SK-N-SH treated with all-trans-retinoic acid at 6 μM for 48 hours (cell line): ENCODE data around the gene ST6GALNAC5.

Experiments used
- ARNTL ChIP-seq: fragments of 450-650 bp; formaldehyde crosslinking; IDR thresholded peaks from 2 replicates; pipeline ENCODE4 v1.5.0; 2020; ENCODE audit warnings: low read depth, mild to moderate bottlenecking, moderate library complexity, borderline replicate concordance
- PATZ1 ChIP-seq: fragments of 250-450 bp; sonication (Bioruptor Pico); IDR thresholded peaks from 2 replicates; pipeline ENCODE4 v1.8.0; 2020; ENCODE audit warnings: mild to moderate bottlenecking, moderate library complexity, borderline replicate concordance
- TCF4 ChIP-seq: fragments of 250-450 bp; sonication (Bioruptor Pico); IDR thresholded peaks from 2 replicates; pipeline ENCODE4 v1.8.0; 2021; ENCODE audit warnings: mild to moderate bottlenecking, moderate library complexity, borderline replicate concordance
- ZFP3 ChIP-seq: fragments of 250-450 bp; sonication (Bioruptor Pico); IDR thresholded peaks from 2 replicates; pipeline ENCODE4 v1.5.0; 2020; ENCODE audit warnings: mild to moderate bottlenecking, moderate library complexity
- ZFP30 ChIP-seq: fragments of 450-650 bp; formaldehyde crosslinking; IDR thresholded peaks from 2 replicates; pipeline ENCODE4 v1.5.0; 2022; ENCODE audit warnings: mild to moderate bottlenecking, moderate library complexity
- ZNF565 ChIP-seq: fragments of 450-650 bp; formaldehyde crosslinking; conservative IDR thresholded peaks from 2 replicates; pipeline ENCODE4 v1.5.0; 2020; ENCODE audit warnings: low read depth, mild to moderate bottlenecking, moderate library complexity

GRCh38 chr1:77027847-77028246 lies 160.6 kb downstream of the ST6GALNAC5 start:
- TF ChIP-seq TCF4 (CRISPR knock-in tag) (no peak), ARNTL (CRISPR knock-in tag) (no peak), ZFP30 (CRISPR knock-in tag) (no peak), ZFP3 (CRISPR knock-in tag) (no peak), PATZ1 (CRISPR knock-in tag) (no peak), ZNF565 (CRISPR knock-in tag) (no peak)
